KOPT-K1 (cell line): ENCODE results near the gene IQGAP3.
A peak's percentile ranks its signal among the peaks of the same experiment; 100 is the strongest.

Experiments
- H3K27ac ChIP-seq: fragments of 200-600 bp; sonication (generic); 2 replicates; pipeline ENCODE4 v1.5.1; 2016; ENCODE audit warnings: antibody characterized with exemption, mild to moderate bottlenecking, low read depth, low read length; ENCODE audit not compliant: poor library complexity, severe bottlenecking
- H3K36me3 ChIP-seq: fragments of 200-600 bp; sonication (generic); 2 replicates; pipeline ENCODE4 v1.5.1; 2017; ENCODE audit warnings: antibody characterized with exemption, mild to moderate bottlenecking, low read length, moderate library complexity; ENCODE audit not compliant: insufficient read depth
- H3K9me3 ChIP-seq: fragments of 200-600 bp; sonication (generic); 2 replicates; pipeline ENCODE4 v1.5.1; 2017; ENCODE audit warnings: antibody characterized with exemption, low read length, mild to moderate bottlenecking; ENCODE audit not compliant: insufficient read depth, poor library complexity, severe bottlenecking

Gene IQGAP3

GRCh38 chr1:156586892-156587477 lies 14.6 kb upstream of the IQGAP3 start:
- Histone ChIP-seq H3K36me3 (peaks cover 29% of the 10 kb centered on the region), H3K9me3 (no peaks in the 10 kb centered on the region), H3K27ac (no peak overlapping the region)

DNA sequence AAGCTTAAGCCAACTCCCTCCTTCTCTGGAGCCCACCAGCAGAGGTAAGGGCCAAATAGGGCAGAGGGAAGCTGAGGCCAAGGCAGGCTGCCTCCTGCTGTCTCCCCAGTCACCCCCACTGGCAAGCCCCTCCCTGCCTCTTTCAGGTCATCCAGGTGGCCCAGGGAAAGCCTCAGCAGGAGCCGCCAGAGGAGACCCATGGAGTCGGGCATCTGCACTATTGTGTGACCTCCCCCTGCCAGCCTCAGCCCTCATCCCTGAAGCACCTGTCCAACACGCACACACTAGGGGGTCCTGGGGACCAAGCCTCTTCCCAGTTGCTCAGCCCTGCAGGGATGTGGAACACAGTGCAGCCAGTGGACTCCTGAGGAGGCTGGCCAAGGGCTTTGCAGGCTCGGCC lies 14.0 kb upstream of the IQGAP3 start:
- Histone ChIP-seq H3K27ac (no peak overlapping the region), H3K9me3 (no peaks in the 10 kb centered on the region), H3K36me3 (peaks cover 29% of the 10 kb centered on the region)

- peaks cover 29% of the 10 kb centered on the region for H3K36me3 ChIP-seq
- H3K9me3 ChIP-seq, result no peaks in the 10 kb centered on the region
- H3K27ac ChIP-seq, result no peak overlapping the region
These were observed 12.4 kb upstream of the IQGAP3 start for GRCh38 chr1:156584813-156585212.

- Histone ChIP-seq H3K27ac (peak overlapping the region; percentile 94), H3K36me3 (peaks cover 29% of the 10 kb centered on the region)
These were observed 11.7 kb upstream of the IQGAP3 start for GRCh38 chr1:156583821-156584622.

GRCh38 chr1:156582388-156583017 lies 10.1 kb upstream of the IQGAP3 start:
- Histone ChIP-seq H3K9me3 (no peaks in the 10 kb centered on the region), H3K36me3 (peaks cover 29% of the 10 kb centered on the region), H3K27ac (peak overlapping the region; percentile 94)

More at GRCh38 chr1:156583821-156584622, 11.7 kb upstream of the IQGAP3 start:
- H3K9me3 ChIP-seq, result no peaks in the 10 kb centered on the region

- Histone ChIP-seq H3K9me3 (no peaks in the 10 kb centered on the region), H3K36me3 (peaks cover 25% of the 10 kb centered on the region), H3K27ac (peak overlapping the region; percentile 94)
These were observed 9.5 kb upstream of the IQGAP3 start for GRCh38 chr1:156581661-156582387.

DNA sequence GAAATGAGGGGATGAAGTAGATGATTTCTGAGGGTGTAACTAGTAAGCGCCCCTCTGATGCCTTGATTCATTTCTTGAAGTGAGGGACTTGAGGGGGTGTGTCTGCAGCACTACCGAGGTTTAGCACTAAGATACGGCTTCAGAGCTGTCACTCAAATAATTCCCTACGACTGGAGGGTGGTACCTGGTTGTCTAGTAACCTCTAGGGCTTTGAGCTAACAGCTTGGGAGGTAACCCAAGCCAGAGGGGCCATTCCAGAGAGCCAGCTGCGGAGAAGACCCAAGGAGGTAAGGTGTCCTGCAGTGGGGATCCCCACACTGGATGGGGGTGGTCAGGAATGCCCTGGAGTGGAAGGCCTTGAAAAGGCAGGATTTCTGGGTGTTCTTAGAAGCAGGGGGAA lies 7.1 kb upstream of the IQGAP3 start, which contains the start of gene TTC24:
Gene TTC24, plus strand, starts transcription at position 252 of the 400 bp plus-strand sequence. CDS start 1,642 bp downstream, outside the sequence.
- Histone ChIP-seq H3K9me3 (no peaks in the 10 kb centered on the region), H3K36me3 (peaks cover 2% of the 10 kb centered on the region; the same call in 1 of the 2 replicates), H3K27ac (no peak within 1 kb of the TSS)

- H3K9me3 ChIP-seq, result no peaks in the 10 kb centered on the region
- no peak overlapping the region for H3K27ac ChIP-seq
- H3K36me3 ChIP-seq, result no peaks in the 10 kb centered on the region
These were observed 5.7 kb upstream of the IQGAP3 start for GRCh38 chr1:156578055-156578454.

DNA sequence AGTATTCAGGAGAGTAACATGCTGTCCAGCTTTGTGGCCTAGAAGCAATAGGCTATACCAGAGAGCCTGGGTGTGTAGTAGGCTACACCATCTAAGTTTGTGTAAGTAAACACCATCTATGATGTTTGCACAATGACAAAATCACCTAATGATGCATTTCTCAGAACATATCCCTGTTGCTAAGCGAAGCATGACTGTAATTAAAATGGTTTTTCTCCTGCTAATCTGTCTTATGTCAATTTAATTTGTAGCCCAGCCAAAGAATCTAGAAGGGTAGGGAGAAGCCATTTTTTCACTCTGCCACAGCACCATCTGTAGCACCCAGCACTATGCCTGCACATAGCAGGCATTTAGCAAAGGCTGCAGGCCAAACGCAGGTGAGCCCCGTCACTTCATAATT lies 5.2 kb upstream of the IQGAP3 start:
- H3K36me3 ChIP-seq, result no peaks in the 10 kb centered on the region
- no peak overlapping the region for H3K27ac ChIP-seq
- no peaks in the 10 kb centered on the region for H3K9me3 ChIP-seq

GRCh38 chr1:156574039-156574633 lies 1.8 kb upstream of the IQGAP3 start:
- Histone ChIP-seq H3K27ac (no peak overlapping the region), H3K9me3 (no peaks in the 10 kb centered on the region), H3K36me3 (no peaks in the 10 kb centered on the region; the same call in 1 of the 2 replicates)

GRCh38 chr1:156572663-156573018 lies 276 bp upstream of the IQGAP3 start:
- Histone ChIP-seq H3K36me3 (peaks cover under 1% of the 10 kb centered on the region), H3K9me3 (no peaks in the 10 kb centered on the region), H3K27ac (peak overlapping the region; percentile 20)

DNA sequence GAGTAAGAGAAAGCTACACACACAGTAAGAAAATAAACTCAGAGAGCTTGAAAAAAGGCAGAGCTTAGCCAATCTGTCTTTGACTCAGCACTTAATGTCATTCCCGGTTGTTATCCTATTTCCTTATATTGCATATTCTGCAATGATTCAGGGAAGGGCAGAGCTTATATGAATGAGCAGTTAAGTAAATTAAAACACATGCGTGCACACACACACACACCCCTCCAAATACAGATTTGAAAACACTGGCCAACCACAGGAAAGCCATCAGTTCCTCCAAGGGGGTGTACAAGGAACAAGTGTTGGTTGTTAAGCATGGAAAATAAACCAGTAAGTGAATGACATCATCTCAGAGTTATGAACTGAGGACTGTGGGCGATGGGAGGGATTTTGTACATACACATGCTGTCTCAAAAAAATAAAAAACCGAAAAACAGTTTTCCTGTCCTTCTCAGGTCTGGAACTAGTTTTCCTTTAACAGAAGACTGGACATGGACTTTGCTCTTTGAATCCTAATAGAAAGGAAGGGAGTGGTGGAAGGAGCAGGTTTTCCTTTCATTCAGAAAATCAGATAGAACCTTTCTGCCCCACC lies 1.0 kb downstream of the IQGAP3 start:
- H3K27ac ChIP-seq, result peak overlapping the region; percentile 20
- peaks cover 5% of the 10 kb centered on the region for H3K36me3 ChIP-seq
- H3K9me3 ChIP-seq, result no peaks in the 10 kb centered on the region

DNA sequence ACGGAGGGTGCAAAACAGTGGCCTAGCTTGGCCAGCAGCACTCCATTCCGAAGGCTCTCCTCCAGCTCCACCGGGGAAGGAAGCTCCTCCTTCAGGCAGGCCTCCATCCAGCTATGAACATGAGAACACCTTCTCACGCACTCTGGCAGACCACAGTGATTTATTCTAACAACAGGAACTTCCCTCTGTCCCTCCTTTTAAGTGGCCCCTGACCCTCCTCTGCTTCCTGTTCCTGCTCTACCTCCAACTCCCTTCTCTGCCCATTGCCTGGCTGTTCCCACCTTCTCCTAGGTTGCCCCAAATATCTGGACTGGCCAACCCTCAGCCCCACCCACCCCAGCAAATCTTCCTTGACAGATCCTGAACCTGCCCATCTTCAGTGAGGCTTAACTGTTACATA lies 5.9 kb downstream of the IQGAP3 start:
- H3K27ac ChIP-seq, result no peak overlapping the region
- H3K9me3 ChIP-seq, result no peaks in the 10 kb centered on the region
- H3K36me3 ChIP-seq, result peaks cover 48% of the 10 kb centered on the region

- H3K36me3 ChIP-seq, result peaks cover 55% of the 10 kb centered on the region
- no peaks in the 10 kb centered on the region for H3K9me3 ChIP-seq
- H3K27ac ChIP-seq, result no peak overlapping the region
These were observed 6.8 kb downstream of the IQGAP3 start for GRCh38 chr1:156565519-156565918.
